ENCODE results near the gene AKT2. TPM values are rescaled to one million over a fixed set of nuclear protein-coding genes. Genes with fewer than 3 reads are reported as not detected.

Gene AKT2
- total RNA-seq, 2 donors from 2014 or later: 80.4 to 85.1 TPM

DNA sequence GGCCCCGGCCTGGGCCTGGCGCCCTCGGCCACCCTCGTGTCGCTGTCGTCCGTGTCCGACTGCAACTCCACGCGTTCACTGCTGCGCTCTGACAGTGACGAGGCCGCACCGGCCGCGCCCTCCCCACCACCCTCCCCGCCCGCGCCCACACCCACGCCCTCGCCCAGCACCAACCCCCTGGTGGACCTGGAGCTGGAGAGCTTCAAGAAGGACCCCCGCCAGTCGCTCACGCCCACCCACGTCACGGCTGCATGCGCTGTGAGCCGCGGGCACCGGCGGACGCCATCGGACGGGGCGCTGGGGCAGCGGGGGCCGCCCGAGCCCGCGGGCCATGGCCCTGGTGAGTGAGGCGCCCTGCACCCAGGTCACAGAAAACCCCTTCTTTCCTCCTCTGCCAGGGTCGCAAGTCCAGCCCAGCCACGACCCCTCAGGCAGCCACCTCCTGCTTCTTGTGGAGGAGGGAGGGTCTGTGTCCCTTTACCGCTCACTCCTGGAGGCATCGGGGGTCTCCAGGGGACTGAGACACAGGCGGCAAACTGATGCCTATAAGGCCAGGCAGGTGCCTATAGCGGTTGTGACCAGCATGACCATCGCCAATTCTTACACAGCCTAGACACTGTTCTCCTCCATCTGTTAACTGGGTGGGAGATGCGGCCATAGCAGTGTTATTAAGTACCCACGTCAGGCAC lies 71.1 kb downstream of the AKT2 start:
- intact Hi-C loops (cut with DNase I): no loop called here
- no peak for DNase-seq (ENCODE audit: low spot score)

DNA sequence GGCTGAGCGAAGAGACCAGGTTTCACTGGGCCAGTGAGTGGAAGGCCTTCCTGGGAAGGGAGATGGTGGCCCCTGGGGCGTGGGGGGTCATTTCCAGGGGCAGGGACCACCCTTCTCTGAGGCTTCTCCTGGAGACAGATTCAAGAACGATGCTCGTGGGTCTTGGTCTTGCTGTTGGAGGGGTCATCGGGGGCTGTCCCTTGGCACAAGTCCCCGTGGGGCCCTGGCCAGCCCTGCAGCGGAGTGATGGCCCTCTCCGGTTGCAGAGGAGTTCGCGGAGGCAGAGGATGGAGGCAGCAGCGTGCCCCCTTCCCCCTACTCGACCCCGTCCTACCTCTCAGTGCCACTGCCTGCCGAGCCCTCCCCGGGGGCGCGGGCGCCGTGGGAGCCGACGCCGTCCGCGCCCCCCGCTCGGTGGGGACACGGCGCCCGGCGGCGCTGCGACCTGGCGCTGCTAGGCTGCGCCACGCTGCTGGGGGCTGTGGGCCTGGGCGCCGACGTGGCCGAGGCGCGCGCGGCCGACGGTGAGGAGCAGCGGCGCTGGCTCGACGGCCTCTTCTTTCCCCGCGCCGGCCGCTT lies 71.8 kb downstream of the AKT2 start:
- intact Hi-C loops (cut with DNase I): no loop called here

DNA sequence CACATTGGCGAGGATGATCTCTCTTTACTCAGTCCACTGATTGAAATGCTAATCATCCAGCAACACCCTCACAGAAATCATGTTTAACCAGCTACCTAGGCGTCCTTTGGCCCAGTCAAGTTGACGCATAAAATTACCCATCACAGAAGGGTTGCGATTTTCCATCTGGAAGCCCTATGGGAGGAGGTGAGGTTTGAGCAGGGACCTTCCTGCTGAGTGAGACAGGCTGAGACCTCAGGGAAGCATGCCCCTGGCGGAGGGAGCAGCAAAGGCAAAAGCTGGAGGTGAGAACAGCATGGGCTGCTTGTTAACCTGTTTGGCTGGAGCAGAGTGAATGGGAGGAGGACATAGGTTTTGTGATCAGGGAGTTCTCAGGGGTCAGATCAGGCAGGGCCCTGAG lies 74.3 kb downstream of the AKT2 start:
- intact Hi-C loops (cut with DNase I): no loop called here
- no peak for DNase-seq (ENCODE audit: low spot score)

More for the DNA sequence above, 71.8 kb downstream of the AKT2 start:
- DNase-seq (ENCODE audit: low spot score): no peak

DNA sequence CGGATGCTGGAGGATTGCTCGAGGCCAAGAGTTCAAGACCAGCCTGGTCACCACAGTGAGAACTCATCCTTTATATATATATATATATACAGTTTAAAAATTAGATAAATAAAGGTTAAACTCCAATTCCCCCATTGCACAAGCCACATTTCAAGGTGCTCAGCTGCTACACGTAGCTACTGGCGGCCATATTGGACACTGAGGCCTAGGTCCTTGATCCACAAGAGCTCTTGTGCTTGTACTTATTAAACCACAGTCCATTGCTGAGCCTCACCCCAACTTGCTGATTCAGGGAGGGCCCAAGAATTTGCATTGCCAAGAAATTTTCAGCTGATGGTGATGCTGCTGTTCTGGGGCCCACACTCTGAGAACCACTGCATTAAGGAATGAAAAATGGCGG lies 76.5 kb downstream of the AKT2 start:
- no peak for DNase-seq (ENCODE audit: low spot score)
- intact Hi-C loops (cut with DNase I): no loop called here

DNA sequence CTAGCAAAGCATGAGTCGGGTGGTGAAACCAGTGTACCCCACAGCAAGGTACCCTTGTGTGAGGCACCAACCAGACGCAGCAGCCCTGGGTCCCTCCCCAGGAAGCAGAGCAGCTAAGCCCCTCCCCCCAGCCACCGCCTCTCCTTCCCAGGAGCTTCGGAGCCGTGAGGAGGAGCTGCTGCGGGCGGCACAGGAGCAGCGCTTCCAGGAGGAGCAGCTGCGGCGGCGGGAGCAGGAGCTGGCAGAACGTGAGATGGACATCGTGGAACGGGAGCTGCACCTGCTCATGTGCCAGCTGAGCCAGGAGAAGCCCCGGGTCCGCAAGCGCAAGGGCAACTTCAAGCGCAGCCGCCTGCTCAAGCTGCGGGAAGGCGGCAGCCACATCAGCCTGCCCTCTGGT lies 79.4 kb downstream of the AKT2 start:
- intact Hi-C loops (cut with DNase I): no loop called here
- DNase-seq (ENCODE audit: low spot score): no peak

DNA sequence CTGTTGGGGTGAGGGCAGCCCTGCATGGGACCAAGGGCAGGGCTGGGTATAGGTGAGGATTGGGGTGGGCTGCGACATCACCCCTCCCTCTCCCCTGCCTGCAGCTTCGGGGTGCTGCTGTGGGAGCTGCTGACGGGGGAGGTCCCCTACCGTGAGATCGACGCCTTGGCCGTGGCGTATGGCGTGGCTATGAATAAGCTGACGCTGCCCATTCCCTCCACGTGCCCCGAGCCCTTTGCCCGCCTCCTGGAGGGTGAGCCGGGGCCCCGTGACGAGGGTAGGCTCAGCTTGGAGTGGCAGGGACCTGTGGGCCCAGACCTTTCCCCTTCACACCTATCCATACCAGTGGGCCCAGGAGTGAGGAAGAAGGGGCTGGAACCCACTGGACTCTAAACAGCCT lies 80.8 kb downstream of the AKT2 start:
- no peak for DNase-seq (ENCODE audit: low spot score)
- intact Hi-C loops (cut with DNase I): no loop called here

DNA sequence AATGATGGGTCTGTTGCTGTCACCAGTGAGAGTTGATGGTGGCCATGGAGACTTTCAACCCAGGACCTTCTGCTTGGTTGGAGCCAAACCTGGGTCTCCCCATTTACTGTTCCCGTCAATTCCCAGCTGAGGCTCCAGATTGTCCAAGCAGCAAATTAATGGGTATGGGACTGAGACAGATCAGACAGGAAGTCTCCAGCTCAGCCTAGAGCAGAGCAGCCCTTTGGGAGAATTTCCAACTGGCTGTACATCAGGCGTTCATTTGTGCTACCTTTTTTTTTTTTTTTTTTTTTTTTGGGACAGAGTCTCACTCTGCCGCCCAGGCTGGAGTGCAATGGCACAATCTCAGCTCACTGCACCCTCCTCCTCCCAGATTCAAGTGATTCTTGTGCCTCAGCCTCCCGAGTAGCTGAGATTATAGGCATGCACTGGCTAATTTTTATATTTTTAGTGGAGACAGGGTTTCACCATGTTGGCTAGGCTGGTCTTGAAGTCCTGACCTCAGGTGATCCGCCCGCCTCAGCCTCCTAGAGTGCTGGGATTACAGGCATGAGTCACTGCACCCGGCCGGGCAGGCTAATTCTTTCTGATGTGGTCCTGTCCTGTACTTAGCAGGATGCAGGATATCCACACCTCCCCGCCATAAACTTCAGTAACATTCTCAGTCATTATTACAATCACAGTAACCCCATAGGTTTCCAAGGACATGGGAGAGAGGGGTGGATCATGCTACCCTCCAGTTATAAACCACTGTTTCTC lies 84.6 kb downstream of the AKT2 start:
- intact Hi-C loops (cut with DNase I): no loop called here
- no peak for DNase-seq (ENCODE audit: low spot score)

DNA sequence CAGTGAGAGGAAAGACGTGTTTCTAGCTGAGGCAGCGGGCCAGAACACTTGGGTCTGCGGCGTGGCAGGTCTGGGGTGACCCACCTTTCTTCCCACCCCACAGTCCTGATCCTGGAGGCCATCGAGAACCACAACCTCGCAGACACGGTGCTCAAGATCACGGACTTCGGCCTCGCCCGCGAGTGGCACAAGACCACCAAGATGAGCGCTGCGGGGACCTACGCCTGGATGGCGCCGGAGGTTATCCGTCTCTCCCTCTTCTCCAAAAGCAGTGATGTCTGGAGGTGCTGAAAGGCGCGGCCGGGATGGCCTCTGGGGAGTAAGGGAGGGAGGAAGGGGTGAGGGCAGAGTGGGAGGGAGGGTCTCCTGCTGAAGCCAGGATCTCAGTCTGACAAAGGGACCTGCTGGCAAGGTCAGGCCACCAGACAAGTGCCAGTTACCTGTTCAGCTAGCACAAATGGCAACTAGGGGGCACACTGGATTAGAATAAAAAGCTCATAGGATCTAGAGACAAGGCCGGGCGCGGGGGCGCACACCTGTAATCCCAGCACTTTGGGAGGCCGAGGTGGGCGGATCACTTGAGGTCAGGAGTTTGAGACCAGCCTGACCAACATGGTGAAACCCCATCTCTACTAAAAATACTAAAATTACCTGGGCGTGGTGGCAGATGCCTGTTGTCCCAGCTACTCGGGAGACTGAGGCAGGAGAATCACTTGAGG lies 86.7 kb downstream of the AKT2 start:
- intact Hi-C loops (cut with DNase I): no loop called here
- no peak for DNase-seq (ENCODE audit: low spot score)

DNA sequence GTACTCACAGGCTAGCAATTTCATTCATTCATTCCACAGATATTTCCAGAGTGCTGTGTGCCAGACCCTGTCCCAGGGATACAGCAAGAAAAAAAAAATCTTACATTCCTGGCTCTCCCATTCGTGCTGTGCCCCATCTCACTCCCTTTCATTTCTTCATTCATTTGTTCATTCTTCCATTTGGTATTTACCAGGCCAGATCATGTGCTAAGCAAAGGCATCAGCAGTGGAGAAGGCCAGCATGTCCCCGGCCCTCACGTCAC lies 91.6 kb downstream of the AKT2 start:
- intact Hi-C loops (cut with DNase I): no loop called here
- no peak for DNase-seq (ENCODE audit: low spot score)

DNA sequence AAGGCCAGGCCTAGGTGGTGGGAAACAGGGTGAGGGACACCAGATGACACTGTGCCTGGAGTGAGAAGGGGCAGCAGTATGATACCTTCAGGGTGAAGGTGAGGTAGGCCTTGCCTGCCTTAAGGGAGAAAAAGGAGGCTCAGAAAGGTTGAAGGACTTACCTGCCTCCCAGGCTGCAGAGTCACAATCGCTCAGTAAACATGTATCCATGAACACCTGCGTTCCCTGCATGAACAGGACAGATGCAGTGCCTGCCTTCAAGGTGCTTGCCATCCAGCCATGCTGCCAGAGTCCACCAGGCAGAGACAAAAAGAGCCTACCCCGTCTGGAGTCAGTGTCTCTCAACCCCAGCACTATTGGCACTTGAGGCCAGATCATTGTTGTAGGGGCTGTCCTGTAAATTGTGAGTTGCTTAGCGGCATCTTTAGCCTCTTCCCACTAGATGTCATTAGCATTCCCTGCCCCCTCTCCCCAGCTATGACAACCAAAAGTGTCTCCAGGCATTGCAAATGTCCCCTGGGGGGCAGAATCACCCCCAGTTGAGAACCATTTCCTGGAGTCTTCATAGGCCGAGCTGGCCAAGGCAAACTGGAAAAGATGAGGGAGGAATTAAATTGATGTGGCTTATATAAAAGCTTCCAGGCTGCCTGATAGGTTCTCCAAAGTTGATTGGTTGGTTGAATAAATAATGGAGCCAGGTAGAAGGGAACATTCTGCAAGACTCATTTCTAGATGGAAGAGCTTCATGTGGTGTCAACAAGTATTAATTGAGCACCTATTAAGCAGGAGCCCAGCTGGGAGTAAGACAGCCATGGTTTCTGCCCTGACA lies 92.2 kb downstream of the AKT2 start:
- no peak for DNase-seq (ENCODE audit: low spot score)
- intact Hi-C loops (cut with DNase I): no loop called here

DNA sequence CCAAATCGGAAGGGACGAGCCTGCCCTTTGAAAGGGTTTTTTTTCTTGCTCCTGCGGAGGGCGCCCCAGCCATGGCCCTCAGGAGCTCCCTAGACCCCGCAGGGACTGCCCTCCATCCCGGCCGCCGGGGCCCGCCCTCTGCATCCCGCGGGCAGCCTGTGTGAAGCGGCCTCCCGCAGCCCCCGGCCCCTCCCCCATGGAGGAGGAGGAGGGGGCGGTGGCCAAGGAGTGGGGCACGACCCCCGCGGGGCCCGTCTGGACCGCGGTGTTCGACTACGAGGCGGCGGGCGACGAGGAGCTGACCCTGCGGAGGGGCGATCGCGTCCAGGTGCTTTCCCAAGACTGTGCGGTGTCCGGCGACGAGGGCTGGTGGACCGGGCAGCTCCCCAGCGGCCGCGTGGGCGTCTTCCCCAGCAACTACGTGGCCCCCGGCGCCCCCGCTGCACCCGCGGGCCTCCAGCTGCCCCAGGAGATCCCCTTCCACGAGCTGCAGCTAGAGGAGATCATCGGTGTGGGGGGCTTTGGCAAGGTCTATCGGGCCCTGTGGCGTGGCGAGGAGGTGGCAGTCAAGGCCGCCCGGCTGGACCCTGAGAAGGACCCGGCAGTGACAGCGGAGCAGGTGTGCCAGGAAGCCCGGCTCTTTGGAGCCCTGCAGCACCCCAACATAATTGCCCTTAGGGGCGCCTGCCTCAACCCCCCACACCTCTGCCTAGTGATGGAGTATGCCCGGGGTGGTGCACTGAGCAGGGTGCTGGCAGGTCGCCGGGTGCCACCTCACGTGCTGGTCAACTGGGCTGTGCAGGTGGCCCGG lies 93.1 kb downstream of the AKT2 start:
- DNase-seq (ENCODE audit: low spot score): no peak
- intact Hi-C loops (cut with DNase I): no loop called here

DNA sequence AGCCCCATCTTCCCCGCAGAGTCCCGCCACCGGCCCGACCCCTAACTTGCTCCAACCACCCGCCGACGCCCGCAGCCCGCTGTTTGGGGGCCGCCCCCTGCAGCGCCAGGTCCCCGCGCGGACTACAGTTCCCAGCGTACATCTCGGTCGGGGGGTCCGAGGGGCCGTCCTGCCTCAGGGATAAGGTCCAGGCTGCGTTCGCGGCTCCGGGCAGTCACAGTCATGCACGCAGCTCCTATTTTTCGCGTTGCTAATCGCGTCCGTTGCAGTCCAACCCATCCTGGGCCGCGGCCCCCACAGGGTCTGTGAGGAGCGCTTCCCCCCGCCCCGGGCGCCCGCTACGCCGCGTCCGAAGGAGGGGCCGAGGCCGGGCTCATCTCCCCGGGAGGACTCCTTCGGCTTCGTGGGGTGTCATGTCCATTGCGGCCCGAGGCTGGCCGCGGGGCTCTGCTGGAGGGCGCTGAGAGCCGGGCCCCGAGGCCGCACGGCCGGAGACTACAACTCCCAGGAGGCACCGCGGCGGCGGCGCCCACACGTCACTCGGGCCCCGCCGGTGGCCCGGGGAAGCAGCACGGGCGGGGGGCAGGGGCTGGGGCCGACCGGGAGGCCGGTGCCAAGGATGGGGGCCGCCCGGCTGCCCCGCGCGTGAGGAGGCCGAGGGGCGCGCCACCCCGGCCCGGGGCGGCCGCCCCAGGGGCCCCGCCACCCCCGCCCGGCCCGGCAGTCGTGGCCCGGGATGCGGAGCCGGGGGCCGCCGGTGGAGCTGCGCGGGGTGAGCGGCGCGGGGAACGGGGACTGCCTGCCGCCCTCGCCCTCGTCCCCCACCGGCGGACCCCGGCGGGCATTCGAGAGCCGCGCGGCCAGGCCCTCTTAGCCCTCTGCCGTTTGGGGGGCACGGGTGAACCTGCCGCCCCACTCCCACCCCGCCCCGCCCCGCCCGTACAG lies 94.0 kb downstream of the AKT2 start, which contains the start of gene MAP3K10:
Gene MAP3K10 (plus strand): TSS at position 536 of the 945 bp plus-strand sequence. CDS start 606 bp downstream, outside the sequence.
- peak; percentile 94 for DNase-seq (ENCODE audit: low spot score)
- intact Hi-C loops (cut with DNase I): no loop called here

DNA sequence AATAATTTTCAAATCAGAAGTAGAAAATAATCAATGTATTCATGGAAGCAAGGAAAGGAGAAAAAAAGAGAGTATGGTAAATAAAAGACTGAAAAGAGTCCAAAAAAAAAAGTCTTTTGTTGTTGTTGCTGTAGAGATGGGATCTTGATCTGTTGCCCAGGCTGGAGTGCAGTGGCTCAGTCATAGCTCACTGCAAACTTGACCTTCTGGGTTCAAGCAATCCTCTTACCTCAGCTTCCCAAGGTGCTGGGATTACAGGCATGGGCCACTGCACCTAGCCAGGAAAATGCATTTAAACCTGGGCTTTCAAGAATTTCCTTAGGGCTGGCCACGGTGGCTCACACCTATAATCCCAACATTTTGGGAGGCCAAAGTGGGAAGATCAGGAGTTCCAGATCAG lies 100.9 kb downstream of the AKT2 start:
- DNase-seq (ENCODE audit: low spot score): no peak
- intact Hi-C loops (cut with DNase I): no loop called here

Small RNAs within 50 kb of the gene (microRNA-seq; reads per million reads assigned to microRNA genes)
- gene MIR641 (ENCODE audit: borderline microRNAs expressed in 2 of 2): 10.3 to 16.2 reads per million in 2 donors

Other genes starting within 250 kb of the AKT2 start
- gene ZNF780B, start 229.1 kb downstream of the AKT2 start, total RNA-seq: 10 to 100 TPM; 14.0 to 20.7 TPM
- 10 to 100 TPM; 13.2 to 17.9 TPM for gene ZNF780A, start 194.4 kb downstream of the AKT2 start, total RNA-seq
- gene MAP3K10, start 93.9 kb downstream of the AKT2 start, total RNA-seq: 10 to 100 TPM; 16.9 to 21.5 TPM
- not detected for gene TTC9B, start 67.0 kb downstream of the AKT2 start, total RNA-seq
- gene CCNP, start 58.7 kb downstream of the AKT2 start, total RNA-seq: under 1 TPM in 1 of 2 donors, not detected in 1; 0.42 TPM
- 10 to 100 TPM; 13.2 to 16.9 TPM for gene C19orf47, start 63.1 kb upstream of the AKT2 start, total RNA-seq
- gene PLD3, start 63.4 kb upstream of the AKT2 start, total RNA-seq: 100 to 1,000 TPM; 153 to 281 TPM
- gene HIPK4, start 104.8 kb upstream of the AKT2 start, total RNA-seq: under 1 TPM in 1 of 2 donors, not detected in 1; 0.29 TPM
- gene PRX, start 128.0 kb upstream of the AKT2 start, total RNA-seq: 1 to 10 TPM; 3.4 to 3.5 TPM
- gene SERTAD1, start 140.6 kb upstream of the AKT2 start, total RNA-seq: 10 to 100 TPM; 12.2 to 16.2 TPM
- 10 to 100 TPM; 33.8 to 48.6 TPM for gene SERTAD3, start 159.0 kb upstream of the AKT2 start, total RNA-seq
- gene BLVRB, start 180.4 kb upstream of the AKT2 start, total RNA-seq: 10 to 100 TPM; 77.4 to 88.1 TPM
- 1 to 10 TPM; 1.7 to 2.7 TPM for gene SPTBN4, start 181.7 kb upstream of the AKT2 start, total RNA-seq